Muscle of leg (tissue), 11 donors: ENCODE data around the gene MRPL51. TPM values are rescaled to one million over a fixed set of nuclear protein-coding genes. Genes with fewer than 3 reads are reported as not detected.

Source experiments
- DNase-seq: peaks from one replicate; pipeline ENCODE4 v3.0.0; 2013
- H3K27ac ChIP-seq: one replicate; pipeline ENCODE4 v1.5.1; 2013; ENCODE audit warnings: mild to moderate bottlenecking, low read length, control low read depth
- H3K27me3 ChIP-seq: one replicate; pipeline ENCODE4 v1.6.1; 2013; ENCODE audit warnings: low read length; ENCODE audit not compliant: control insufficient read depth, insufficient read depth
- H3K36me3 ChIP-seq: one replicate; pipeline ENCODE4 v1.6.1; 2013; ENCODE audit warnings: low read length; ENCODE audit not compliant: control insufficient read depth, insufficient read depth
- H3K4me1 ChIP-seq: one replicate; pipeline ENCODE4 v1.6.1; 2013; ENCODE audit warnings: low read length; ENCODE audit not compliant: control insufficient read depth, insufficient read depth
- H3K4me3 ChIP-seq: one replicate; pipeline ENCODE4 v1.5.1; 2013; ENCODE audit warnings: low read length, control low read depth
- H3K9me3 ChIP-seq: replicated peaks from 2 replicates; pipeline ENCODE4 v1.6.1; 2013; ENCODE audit warnings: low read depth, low read length; ENCODE audit not compliant: control insufficient read depth
- WGBS: methylation state at CpG from one replicate; pipeline ENCODE4 v1.1.5; 2013; ENCODE audit warnings: missing lambda C conversion rate; ENCODE audit not compliant: insufficient coverage; 5-methylcytosine and 5-hydroxymethylcytosine counted together
- polyA plus RNA-seq, 8 donors: library from polyadenylated mRNA; unstranded; fragments of 120-200 nt; gene quantifications; one replicate each; pipeline versions ENCODE4 v1.2.1 to v1.2.3, GENCODE V29; 2013; ENCODE audit warnings: inconsistent platforms in 1 of 8, low replicate concordance in 1 of 8; ENCODE audit not compliant: insufficient read length in 8 of 8, insufficient read depth in 1 of 8
- total RNA-seq: library from RNA; stranded (reverse); fragments of 120-200 nt; gene quantifications from one replicate; pipeline ENCODE4 v1.2.4, GENCODE V29; 2013

MRPL51 gene
- total and polyA plus RNA-seq, 9 donors: 131 to 179 (median 144) TPM

DNA sequence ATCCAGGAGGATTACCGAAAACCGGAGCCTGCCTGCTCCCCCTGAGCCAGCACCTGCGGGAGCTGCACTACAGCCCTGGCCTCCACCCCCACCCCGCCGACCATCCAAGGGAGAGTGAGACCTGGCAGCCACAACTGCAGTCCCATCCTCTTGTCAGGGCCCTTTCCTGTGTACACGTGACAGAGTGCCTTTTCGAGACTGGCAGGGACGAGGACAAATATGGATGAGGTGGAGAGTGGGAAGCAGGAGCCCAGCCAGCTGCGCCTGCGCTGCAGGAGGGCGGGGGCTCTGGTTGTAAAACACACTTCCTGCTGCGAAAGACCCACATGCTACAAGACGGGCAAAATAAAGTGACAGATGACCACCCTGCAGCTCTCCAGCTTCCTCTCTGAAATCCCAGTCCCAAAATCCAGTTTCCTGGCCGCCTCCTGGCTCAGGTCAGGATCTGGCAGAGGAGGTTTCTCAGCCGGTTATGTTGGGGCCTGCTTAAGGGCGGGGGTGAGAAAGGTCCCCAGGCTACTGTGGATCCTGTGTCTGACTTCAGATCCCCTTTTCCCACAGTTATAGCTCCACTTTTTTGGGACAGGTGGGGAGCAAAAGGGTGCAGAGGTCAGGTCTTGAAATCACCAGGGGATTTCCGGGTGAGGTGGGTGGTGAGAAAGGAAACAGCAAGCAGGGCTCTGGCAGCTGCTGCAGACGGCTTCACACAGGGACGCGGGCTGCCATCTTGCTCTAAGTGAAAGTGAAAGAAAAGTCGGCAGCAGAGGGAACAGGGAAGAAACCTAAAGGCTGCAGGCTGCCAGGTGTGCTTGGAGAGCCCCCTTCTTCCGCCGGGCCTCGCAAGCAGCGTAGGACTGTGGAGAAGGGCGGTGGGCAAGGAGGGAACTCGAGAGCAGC lies 41.5 kb downstream of the MRPL51 start, which contains the start of gene TAPBPL:
TAPBPL (plus strand) TSS at position 695 of the 897 bp plus-strand sequence. CDS start 207 bp downstream, outside the sequence.
- DNase-seq: peak; percentile 97
- WGBS: 1% methylated on average over 15 of the region's 27 CpGs
- Histone ChIP-seq H3K4me3 (peak within 1 kb of the TSS; percentile 54), H3K36me3 (peaks cover 28% of the 10 kb centered on the region), H3K27me3 (no peaks in the 10 kb centered on the region), H3K27ac (peak within 1 kb of the TSS; percentile 87), H3K4me1 (peaks cover 32% of the 10 kb centered on the region), H3K9me3 (no peaks in the 10 kb centered on the region)

GRCh38 chr12:6450869-6451347 lies 42.2 kb downstream of the MRPL51 start:
- Histone ChIP-seq H3K9me3 (no peaks in the 10 kb centered on the region), H3K27ac (peak overlapping the region; percentile 87), H3K36me3 (peaks cover 33% of the 10 kb centered on the region), H3K4me1 (peaks cover 32% of the 10 kb centered on the region), H3K4me3 (peak overlapping the region; percentile 54), H3K27me3 (no peaks in the 10 kb centered on the region)
- no peak for DNase-seq
- WGBS: 3% methylated on average over 8 of the region's 11 CpGs

DNA sequence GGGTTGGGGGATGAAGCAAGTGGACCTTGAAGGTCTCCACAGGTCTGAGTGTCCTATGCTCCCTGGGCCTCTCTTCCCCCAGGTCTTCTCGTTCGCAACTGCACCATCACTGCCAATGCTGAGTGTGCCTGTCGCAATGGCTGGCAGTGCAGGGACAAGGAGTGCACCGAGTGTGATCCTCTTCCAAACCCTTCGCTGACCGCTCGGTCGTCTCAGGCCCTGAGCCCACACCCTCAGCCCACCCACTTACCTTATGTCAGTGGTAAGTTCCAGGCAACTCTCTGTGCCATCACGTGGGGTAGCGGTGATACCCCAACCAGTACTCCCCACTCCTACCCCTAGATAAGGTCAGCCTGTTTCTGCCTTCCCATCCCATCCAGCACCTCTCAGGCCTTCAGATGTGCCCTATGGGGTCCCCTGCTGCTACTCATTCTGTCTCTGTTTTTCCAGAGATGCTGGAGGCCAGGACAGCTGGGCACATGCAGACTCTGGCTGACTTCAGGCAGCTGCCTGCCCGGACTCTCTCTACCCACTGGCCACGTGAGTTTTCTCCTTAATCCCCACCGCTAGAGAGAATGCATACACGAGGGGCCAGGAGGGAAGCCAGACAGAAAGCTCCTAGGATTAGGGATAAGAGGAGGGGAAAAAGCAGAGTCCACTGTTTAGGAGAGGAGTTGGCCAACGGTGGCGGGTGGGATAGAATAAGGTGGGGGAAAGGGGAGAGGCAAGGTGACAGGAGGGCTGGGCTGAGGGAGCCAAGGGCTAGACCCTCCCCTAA lies 42.8 kb downstream of the MRPL51 start:
- Histone ChIP-seq H3K4me3 (peak overlapping the region; percentile 54), H3K4me1 (peaks cover 32% of the 10 kb centered on the region), H3K36me3 (peaks cover 35% of the 10 kb centered on the region), H3K9me3 (no peaks in the 10 kb centered on the region), H3K27me3 (no peaks in the 10 kb centered on the region), H3K27ac (peak overlapping the region; percentile 87)
- peak; percentile 52 for DNase-seq
- 78% methylated on average over 10 of the region's 16 CpGs for WGBS

DNA sequence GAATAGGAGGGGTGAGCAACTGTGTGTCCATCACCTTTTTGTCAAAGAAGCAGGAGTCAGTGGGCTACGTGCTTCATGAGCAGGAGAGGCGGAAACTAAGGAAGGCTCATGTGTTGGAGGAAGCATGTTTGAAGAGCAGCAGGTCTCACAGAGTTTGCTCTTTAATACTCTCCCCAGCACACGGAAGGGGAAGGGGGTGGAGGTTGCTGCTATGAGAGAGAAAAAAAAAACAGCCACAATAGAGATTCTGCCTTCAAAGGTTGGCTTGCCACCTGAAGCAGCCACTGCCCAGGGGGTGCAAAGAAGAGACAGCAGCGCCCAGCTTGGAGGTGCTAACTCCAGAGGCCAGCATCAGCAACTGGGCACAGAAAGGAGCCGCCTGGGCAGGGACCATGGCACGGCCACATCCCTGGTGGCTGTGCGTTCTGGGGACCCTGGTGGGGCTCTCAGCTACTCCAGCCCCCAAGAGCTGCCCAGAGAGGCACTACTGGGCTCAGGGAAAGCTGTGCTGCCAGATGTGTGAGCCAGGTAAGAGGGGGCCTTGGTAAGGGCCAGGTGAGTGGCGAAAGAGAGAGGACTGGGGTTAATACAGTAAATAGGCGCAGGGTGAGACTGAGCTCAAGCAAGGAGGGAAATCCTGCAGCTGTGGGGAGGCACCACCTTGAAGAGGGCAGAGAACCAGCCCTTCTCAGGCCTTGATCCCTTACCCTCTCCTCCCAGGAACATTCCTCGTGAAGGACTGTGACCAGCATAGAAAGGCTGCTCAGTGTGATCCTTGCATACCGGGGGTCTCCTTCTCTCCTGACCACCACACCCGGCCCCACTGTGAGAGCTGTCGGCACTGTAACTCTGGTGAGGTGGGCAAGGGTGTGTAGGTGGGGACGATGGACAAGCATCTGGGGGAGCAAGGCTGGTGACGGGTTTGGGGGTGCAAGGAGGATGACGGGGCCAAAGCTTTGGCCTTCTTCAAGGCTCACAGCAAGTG lies 48.1 kb downstream of the MRPL51 start, which contains the start of gene CD27:
CD27 (plus strand) TSS at position 252 of the 985 bp plus-strand sequence; CDS start at position 393, 141 bp downstream.
- H3K4me3 ChIP-seq: no peak within 1 kb of the TSS
- H3K27me3 ChIP-seq: no peaks in the 10 kb centered on the region
- H3K27ac ChIP-seq: no peak within 1 kb of the TSS
- 88% methylated on average over 11 of the region's 16 CpGs for whole genome bisulfite sequencing
- peaks cover 29% of the 10 kb centered on the region for H3K36me3 ChIP-seq
- DNase-seq: no peak
- H3K9me3 ChIP-seq: no peaks in the 10 kb centered on the region
- H3K4me1 ChIP-seq: peaks cover 4% of the 10 kb centered on the region

DNA sequence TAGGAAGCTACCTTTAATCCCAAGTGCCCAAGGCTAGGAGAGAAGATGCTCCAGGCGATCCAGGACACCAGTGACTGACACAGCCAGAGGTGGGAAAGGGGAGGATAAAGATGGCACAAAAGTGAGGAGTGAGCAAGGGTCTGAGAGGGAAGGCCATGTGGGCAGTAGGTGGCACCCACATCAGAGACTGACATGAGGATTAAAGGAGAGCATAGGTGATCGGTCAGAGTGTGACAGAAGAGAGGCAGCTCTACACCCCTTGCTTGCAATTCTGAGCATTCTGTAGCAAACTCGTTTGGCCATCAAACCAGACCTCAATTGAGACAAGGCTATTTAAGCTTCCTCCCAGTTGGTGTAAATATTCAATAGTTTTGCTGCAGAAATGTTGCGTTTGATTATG lies 49.0 kb downstream of the MRPL51 start:
- no peak for DNase-seq
- Histone ChIP-seq H3K27ac (no peak overlapping the region), H3K4me3 (no peak overlapping the region), H3K4me1 (no peaks in the 10 kb centered on the region), H3K36me3 (peaks cover 32% of the 10 kb centered on the region), H3K9me3 (no peaks in the 10 kb centered on the region), H3K27me3 (no peaks in the 10 kb centered on the region)
- 90% methylated on average over 2 of the region's 4 CpGs for WGBS

GRCh38 chr12:6443361-6443983 lies 49.6 kb downstream of the MRPL51 start:
- Histone ChIP-seq H3K27me3 (no peaks in the 10 kb centered on the region), H3K27ac (no peak overlapping the region), H3K4me1 (no peaks in the 10 kb centered on the region), H3K9me3 (no peaks in the 10 kb centered on the region), H3K36me3 (peaks cover 32% of the 10 kb centered on the region), H3K4me3 (no peak overlapping the region)
- DNase-seq: no peak
- 63% methylated on average over 6 of the region's 9 CpGs for WGBS

GRCh38 chr12:6442836-6443235 lies 50.2 kb downstream of the MRPL51 start:
- Histone ChIP-seq H3K27ac (no peak overlapping the region), H3K9me3 (no peaks in the 10 kb centered on the region), H3K27me3 (no peaks in the 10 kb centered on the region), H3K4me3 (no peak overlapping the region), H3K36me3 (peaks cover 28% of the 10 kb centered on the region), H3K4me1 (no peaks in the 10 kb centered on the region)
- no peak for DNase-seq
- 76% methylated on average over 5 of the region's 9 CpGs for WGBS
